Measurements from ENCODE around the gene DACT2. TPM values are rescaled to one million over a fixed set of nuclear protein-coding genes. Genes with fewer than 3 reads are reported as not detected.

The DACT2 gene
- total RNA-seq, 1 experiment from 2014 or later = 3.3 TPM

GRCh38 chr6:168272415-168273325 is 46.9 kb downstream of the DACT2 start:
- Histone ChIP-seq H3K36me3 (ENCODE audit: control insufficient read depth, insufficient read depth, low read length) (no peaks in the 10 kb centered on the region), H3K27me3 (ENCODE audit: control insufficient read depth, insufficient read depth, low read length) (no peaks in the 10 kb centered on the region), H3K4me1 (ENCODE audit: control insufficient read depth, insufficient read depth, low read length) (no peaks in the 10 kb centered on the region), H3K27ac (ENCODE audit: low read length) (no peak overlapping the region), H3K4me3 (ENCODE audit: low read depth in 2 of 2, low read length in 2 of 2) (no peak overlapping the region), H3K9me3 (ENCODE audit: control insufficient read depth, insufficient read depth, low read depth, low read length) (no peaks in the 10 kb centered on the region)
- intact Hi-C loops (cut with micrococcal nuclease; ENCODE audit: unreplicated experiment) (no loop called here), in situ Hi-C loops (cut with HindIII; ENCODE audit: low pct_unique_long_range_greater_than_20kb, low sequenced_read_pairs) (no loop called here)
- ATAC-seq = no peak
- CTCF ChIA-PET = interaction anchor here (0.6 kb wide), 1 partner anchor 17 kb away, joined by 8 read pairs; no protein-coding TSS in a partner anchor
- TF ChIP-seq SIN3A (IDR thresholded peaks at IDR 0.05; ENCODE audit: borderline replicate concordance, insufficient read depth, low read depth, low read length) (no peak), REST (IDR thresholded peaks at IDR 0.05; ENCODE audit: insufficient read depth in 1 of 2, low read depth in 2 of 2, low read length in 1 of 2) (no peak), CTCF (IDR thresholded peaks at IDR 0.05) (no peak), TCF7L2 (IDR thresholded peaks at IDR 0.05; ENCODE audit: low read depth, low read length) (no peak), POLR2AphosphoS5 (IDR thresholded peaks at IDR 0.05; ENCODE audit: low read depth, low read length) (no peak)
- DNase-seq (ENCODE audit: low read depth, low spot score) = no peak
- POLR2A ChIA-PET = no interaction called here
- BruUV-seq (replicated peaks) = no TSS peak

- POLR2A ChIA-PET = no interaction called here
- BruUV-seq (replicated peaks) = no TSS peak
- H3K4me3 ChIP-seq (ENCODE audit: low read depth in 2 of 2, low read length in 2 of 2) = no peak overlapping the region
- intact Hi-C loops (cut with micrococcal nuclease; ENCODE audit: unreplicated experiment) (no loop called here), in situ Hi-C loops (cut with HindIII; ENCODE audit: low pct_unique_long_range_greater_than_20kb, low sequenced_read_pairs) (no loop called here)
- DNase-seq (ENCODE audit: low read depth, low spot score) (no peak), ATAC-seq (no peak)
- no peaks in the 10 kb centered on the region for H3K4me1 ChIP-seq (ENCODE audit: control insufficient read depth, insufficient read depth, low read length)
- CTCF ChIA-PET = no interaction called here
- H3K27me3 ChIP-seq (ENCODE audit: control insufficient read depth, insufficient read depth, low read length) = no peaks in the 10 kb centered on the region
- no peaks in the 10 kb centered on the region for H3K36me3 ChIP-seq (ENCODE audit: control insufficient read depth, insufficient read depth, low read length)
- H3K9me3 ChIP-seq (ENCODE audit: control insufficient read depth, insufficient read depth, low read depth, low read length) = no peaks in the 10 kb centered on the region
- TF ChIP-seq TCF7L2 (IDR thresholded peaks at IDR 0.05; ENCODE audit: low read depth, low read length) (no peak), CTCF (IDR thresholded peaks at IDR 0.05) (no peak), POLR2AphosphoS5 (IDR thresholded peaks at IDR 0.05; ENCODE audit: low read depth, low read length) (no peak), REST (IDR thresholded peaks at IDR 0.05; ENCODE audit: insufficient read depth in 1 of 2, low read depth in 2 of 2, low read length in 1 of 2) (no peak), SIN3A (IDR thresholded peaks at IDR 0.05; ENCODE audit: borderline replicate concordance, insufficient read depth, low read depth, low read length) (no peak)
- no peak overlapping the region for H3K27ac ChIP-seq (ENCODE audit: low read length)
Measured at GRCh38 chr6:168270274-168271172, 49.1 kb downstream of the DACT2 start.

Data from Panc1 (cell line).